ENCODE results near the gene ACTMAP. TPM values are rescaled to one million over a fixed set of nuclear protein-coding genes. Genes with fewer than 3 reads are reported as not detected.
A peak's percentile ranks its signal among the peaks of the same experiment; 100 is the strongest.

Gene ACTMAP
- total and polyA plus RNA-seq, 2 of the 13 experiments (the other 11 are each of a cell fraction or from before 2014, with no cell fraction given): 2.2 to 7.9 TPM

- TF ChIP-seq HNF1A (IDR thresholded peaks at IDR 0.05; ENCODE audit: low read depth) (0 out of 2 replicates have a peak, but pooled peaks have one; percentile 15), HNF1A (CRISPR knock-in tag; IDR thresholded peaks at IDR 0.05; ENCODE audit: borderline replicate concordance) (0 out of 2 replicates have a peak, but pooled peaks have one; percentile 17), ZNF354B (CRISPR knock-in tag; IDR thresholded peaks at IDR 0.05) (no peak), ZBTB26 (CRISPR knock-in tag; IDR thresholded peaks at IDR 0.05; ENCODE audit: borderline replicate concordance) (no peak), NFRKB (IDR thresholded peaks at IDR 0.05) (peak; percentile 83), TFE3 (CRISPR knock-in tag; IDR thresholded peaks at IDR 0.05) (peak; percentile 94), MAZ (IDR thresholded peaks at IDR 0.05; ENCODE audit: borderline replicate concordance, low read depth, low read length) (peak; percentile 26; the same call in 1 of the 2 replicates), MAZ (CRISPR knock-in tag; IDR thresholded peaks at IDR 0.05; ENCODE audit: low read depth) (0 out of 2 replicates have a peak, but pooled peaks have one; percentile 0), THAP11 (CRISPR knock-in tag; IDR thresholded peaks at IDR 0.05) (peak; percentile 82), CREB1 (IDR thresholded peaks at IDR 0.05) (peak; percentile 86), CREB1 (CRISPR knock-in tag; IDR thresholded peaks at IDR 0.05) (peak; percentile 95), PREB (CRISPR knock-in tag; IDR thresholded peaks at IDR 0.05) (no peak), CEBPB (IDR thresholded peaks at IDR 0.05; ENCODE audit: borderline replicate concordance, low read depth, low read length) (no peak), NR2C2 (CRISPR knock-in tag; IDR thresholded peaks at IDR 0.05; ENCODE audit: borderline replicate concordance) (peak; percentile 92), NFYC (CRISPR knock-in tag; IDR thresholded peaks at IDR 0.05) (peak; percentile 90), RAD51 (IDR thresholded peaks at IDR 0.05; ENCODE audit: borderline replicate concordance) (peak; percentile 100), TMF1 (CRISPR knock-in tag; IDR thresholded peaks at IDR 0.05; ENCODE audit: low read depth) (no peak)
Observed at GRCh38 chr19:40750058-40750873, at the start of gene ACTMAP (continued).
